ENCODE results near the gene PWWP2A. TPM values are rescaled to one million over a fixed set of nuclear protein-coding genes. Genes with fewer than 3 reads are reported as not detected.

PWWP2A gene
- total RNA-seq, 1 experiment from 2014 or later = 61.1 TPM

- ChIA-PET CTCF (interaction anchor here (0.8 to 2.3 kb wide), 43 partner anchors 9 to 640 kb away, joined by 3 to 30 read pairs (median 5); partner anchors contain the start of genes C1QTNF2, CCNJL, PTTG1 and TTC1), POLR2A (interaction anchor here (0.6 to 1.4 kb wide), 3 partner anchors 79 to 264 kb away, joined by 3 to 9 read pairs (median 4); no protein-coding TSS in a partner anchor)
- peaks cover 29% of the 10 kb centered on the region for H3K4me1 Mint-ChIP-seq
- ATAC-seq (no peak), DNase-seq (ENCODE audit: low spot score) (no peak)
- H3K4me3 Mint-ChIP-seq = no peak overlapping the region
- no peak for TF ChIP-seq AR (CRISPR knock-in tag; IDR thresholded peaks at IDR 0.05)
- TF ChIP-seq, protein P1, sequence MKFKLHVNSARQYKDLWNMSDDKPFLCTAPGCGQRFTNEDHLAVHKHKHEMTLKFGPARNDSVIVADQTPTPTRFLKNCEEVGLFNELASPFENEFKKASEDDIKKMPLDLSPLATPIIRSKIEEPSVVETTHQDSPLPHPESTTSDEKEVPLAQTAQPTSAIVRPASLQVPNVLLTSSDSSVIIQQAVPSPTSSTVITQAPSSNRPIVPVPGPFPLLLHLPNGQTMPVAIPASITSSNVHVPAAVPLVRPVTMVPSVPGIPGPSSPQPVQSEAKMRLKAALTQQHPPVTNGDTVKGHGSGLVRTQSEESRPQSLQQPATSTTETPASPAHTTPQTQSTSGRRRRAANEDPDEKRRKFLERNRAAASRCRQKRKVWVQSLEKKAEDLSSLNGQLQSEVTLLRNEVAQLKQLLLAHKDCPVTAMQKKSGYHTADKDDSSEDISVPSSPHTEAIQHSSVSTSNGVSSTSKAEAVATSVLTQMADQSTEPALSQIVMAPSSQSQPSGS (CRISPR knock-in tag; IDR thresholded peaks at IDR 0.05; ENCODE audit: borderline replicate concordance, low read depth) = no peak
- H3K9me3 Mint-ChIP-seq = no peaks in the 10 kb centered on the region
- peaks cover 19% of the 10 kb centered on the region for H3K36me3 Mint-ChIP-seq
- no peaks in the 10 kb centered on the region; the same call in 1 of the 2 replicates for H3K27me3 Mint-ChIP-seq (ENCODE audit: low read depth)
- H3K27ac Mint-ChIP-seq = 0 out of 2 replicates have a peak overlapping the region, but pooled peaks have one; percentile 32
These were observed 37.8 kb downstream of the PWWP2A start for GRCh38 chr5:160081495-160081894.

DNA sequence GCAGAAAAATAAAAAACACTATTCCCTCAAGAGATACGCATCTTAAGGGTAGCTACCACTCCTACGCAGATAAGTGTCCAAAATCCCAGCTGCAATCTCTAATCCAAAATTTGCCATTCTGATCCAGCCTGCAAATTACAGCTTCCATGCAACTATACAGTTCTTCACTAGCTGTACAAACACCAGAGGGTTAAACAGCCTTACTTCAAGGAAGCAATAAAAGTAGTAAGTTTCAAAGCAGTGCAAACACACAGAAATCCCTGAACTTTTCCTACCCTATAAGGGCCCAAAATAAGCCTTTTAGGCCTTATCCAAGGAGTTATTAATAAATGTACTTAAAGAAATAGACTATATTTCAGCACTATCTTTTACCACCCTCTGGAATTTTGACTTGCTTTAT lies 39.5 kb downstream of the PWWP2A start:
- TF ChIP-seq ZNF263 (CRISPR knock-in tag; IDR thresholded peaks at IDR 0.05; ENCODE audit: low read depth) = no peak
- TF ChIP-seq, protein P2, sequence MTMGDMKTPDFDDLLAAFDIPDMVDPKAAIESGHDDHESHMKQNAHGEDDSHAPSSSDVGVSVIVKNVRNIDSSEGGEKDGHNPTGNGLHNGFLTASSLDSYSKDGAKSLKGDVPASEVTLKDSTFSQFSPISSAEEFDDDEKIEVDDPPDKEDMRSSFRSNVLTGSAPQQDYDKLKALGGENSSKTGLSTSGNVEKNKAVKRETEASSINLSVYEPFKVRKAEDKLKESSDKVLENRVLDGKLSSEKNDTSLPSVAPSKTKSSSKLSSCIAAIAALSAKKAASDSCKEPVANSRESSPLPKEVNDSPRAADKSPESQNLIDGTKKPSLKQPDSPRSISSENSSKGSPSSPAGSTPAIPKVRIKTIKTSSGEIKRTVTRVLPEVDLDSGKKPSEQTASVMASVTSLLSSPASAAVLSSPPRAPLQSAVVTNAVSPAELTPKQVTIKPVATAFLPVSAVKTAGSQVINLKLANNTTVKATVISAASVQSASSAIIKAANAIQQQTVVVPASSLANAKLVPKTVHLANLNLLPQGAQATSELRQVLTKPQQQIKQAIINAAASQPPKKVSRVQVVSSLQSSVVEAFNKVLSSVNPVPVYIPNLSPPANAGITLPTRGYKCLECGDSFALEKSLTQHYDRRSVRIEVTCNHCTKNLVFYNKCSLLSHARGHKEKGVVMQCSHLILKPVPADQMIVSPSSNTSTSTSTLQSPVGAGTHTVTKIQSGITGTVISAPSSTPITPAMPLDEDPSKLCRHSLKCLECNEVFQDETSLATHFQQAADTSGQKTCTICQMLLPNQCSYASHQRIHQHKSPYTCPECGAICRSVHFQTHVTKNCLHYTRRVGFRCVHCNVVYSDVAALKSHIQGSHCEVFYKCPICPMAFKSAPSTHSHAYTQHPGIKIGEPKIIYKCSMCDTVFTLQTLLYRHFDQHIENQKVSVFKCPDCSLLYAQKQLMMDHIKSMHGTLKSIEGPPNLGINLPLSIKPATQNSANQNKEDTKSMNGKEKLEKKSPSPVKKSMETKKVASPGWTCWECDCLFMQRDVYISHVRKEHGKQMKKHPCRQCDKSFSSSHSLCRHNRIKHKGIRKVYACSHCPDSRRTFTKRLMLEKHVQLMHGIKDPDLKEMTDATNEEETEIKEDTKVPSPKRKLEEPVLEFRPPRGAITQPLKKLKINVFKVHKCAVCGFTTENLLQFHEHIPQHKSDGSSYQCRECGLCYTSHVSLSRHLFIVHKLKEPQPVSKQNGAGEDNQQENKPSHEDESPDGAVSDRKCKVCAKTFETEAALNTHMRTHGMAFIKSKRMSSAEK (CRISPR knock-in tag; IDR thresholded peaks at IDR 0.05; ENCODE audit: borderline replicate concordance) = no peak
- no peak for TF ChIP-seq PREB (CRISPR knock-in tag; IDR thresholded peaks at IDR 0.05; ENCODE audit: borderline replicate concordance)
- TF ChIP-seq SOX15 (CRISPR knock-in tag; IDR thresholded peaks at IDR 0.05) = no peak
- TF ChIP-seq, protein P3, sequence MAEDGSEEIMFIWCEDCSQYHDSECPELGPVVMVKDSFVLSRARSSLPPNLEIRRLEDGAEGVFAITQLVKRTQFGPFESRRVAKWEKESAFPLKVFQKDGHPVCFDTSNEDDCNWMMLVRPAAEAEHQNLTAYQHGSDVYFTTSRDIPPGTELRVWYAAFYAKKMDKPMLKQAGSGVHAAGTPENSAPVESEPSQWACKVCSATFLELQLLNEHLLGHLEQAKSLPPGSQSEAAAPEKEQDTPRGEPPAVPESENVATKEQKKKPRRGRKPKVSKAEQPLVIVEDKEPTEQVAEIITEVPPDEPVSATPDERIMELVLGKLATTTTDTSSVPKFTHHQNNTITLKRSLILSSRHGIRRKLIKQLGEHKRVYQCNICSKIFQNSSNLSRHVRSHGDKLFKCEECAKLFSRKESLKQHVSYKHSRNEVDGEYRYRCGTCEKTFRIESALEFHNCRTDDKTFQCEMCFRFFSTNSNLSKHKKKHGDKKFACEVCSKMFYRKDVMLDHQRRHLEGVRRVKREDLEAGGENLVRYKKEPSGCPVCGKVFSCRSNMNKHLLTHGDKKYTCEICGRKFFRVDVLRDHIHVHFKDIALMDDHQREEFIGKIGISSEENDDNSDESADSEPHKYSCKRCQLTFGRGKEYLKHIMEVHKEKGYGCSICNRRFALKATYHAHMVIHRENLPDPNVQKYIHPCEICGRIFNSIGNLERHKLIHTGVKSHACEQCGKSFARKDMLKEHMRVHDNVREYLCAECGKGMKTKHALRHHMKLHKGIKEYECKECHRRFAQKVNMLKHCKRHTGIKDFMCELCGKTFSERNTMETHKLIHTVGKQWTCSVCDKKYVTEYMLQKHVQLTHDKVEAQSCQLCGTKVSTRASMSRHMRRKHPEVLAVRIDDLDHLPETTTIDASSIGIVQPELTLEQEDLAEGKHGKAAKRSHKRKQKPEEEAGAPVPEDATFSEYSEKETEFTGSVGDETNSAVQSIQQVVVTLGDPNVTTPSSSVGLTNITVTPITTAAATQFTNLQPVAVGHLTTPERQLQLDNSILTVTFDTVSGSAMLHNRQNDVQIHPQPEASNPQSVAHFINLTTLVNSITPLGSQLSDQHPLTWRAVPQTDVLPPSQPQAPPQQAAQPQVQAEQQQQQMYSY (CRISPR knock-in tag; IDR thresholded peaks at IDR 0.05) = no peak
- no peak for TF ChIP-seq NR1H2 (CRISPR knock-in tag; IDR thresholded peaks at IDR 0.05)
- TF ChIP-seq ZNF425 (CRISPR knock-in tag; conservative IDR thresholded peaks at IDR 0.05) = no peak
- POLR2A ChIA-PET = no interaction called here
- no peak overlapping the region for H3K27ac Mint-ChIP-seq

More for the DNA sequence above, 39.5 kb downstream of the PWWP2A start:
- CTCF ChIA-PET = interaction anchor here (0.8 to 2.3 kb wide), 8 partner anchors 7 to 311 kb away, joined by 3 to 27 read pairs (median 11); no protein-coding TSS in a partner anchor
- no peaks in the 10 kb centered on the region for H3K9me3 Mint-ChIP-seq
- ATAC-seq = no peak
- no peak for DNase-seq (ENCODE audit: low spot score)
- no peak overlapping the region for H3K4me3 Mint-ChIP-seq
- H3K36me3 Mint-ChIP-seq = peaks cover 21% of the 10 kb centered on the region
- H3K4me1 Mint-ChIP-seq = peaks cover 29% of the 10 kb centered on the region
- H3K27me3 Mint-ChIP-seq (ENCODE audit: low read depth) = no peaks in the 10 kb centered on the region; the same call in 1 of the 2 replicates

Data from WTC11 (cell line).